ENCODE results near the gene CDH4.

DNA sequence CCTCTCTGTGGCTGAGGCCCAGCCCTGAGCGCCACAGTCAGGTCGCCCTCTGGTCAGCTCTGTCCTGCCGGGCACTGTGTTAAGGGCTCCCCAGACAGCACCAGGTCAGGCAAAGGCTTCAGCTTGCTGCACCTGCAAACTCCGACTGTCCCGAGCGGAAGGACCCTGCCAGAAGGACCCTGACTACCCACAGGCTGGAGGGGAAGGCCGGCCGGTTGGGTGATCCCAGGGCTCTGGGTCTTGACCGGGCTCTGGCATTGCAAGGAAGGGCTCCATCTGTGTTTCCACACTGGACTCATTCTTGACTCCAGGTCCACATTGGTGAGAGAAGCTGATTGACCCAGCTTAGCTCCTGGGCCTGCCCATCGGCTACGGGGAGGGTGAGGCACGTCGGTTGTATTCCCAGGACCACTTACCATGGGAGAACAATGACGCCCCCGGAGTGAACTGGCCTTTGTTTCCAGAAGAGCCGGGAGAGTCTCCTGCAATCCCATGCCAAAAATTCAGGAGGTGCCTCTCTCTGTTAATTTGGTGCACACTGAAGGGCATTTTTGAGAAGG is 583.8 kb downstream of the CDH4 start:
- TF ChIP-seq EZH2 (IDR thresholded peaks at IDR 0.05; ENCODE audit: low read length) = no peak
- TF ChIP-seq, protein P1, sequence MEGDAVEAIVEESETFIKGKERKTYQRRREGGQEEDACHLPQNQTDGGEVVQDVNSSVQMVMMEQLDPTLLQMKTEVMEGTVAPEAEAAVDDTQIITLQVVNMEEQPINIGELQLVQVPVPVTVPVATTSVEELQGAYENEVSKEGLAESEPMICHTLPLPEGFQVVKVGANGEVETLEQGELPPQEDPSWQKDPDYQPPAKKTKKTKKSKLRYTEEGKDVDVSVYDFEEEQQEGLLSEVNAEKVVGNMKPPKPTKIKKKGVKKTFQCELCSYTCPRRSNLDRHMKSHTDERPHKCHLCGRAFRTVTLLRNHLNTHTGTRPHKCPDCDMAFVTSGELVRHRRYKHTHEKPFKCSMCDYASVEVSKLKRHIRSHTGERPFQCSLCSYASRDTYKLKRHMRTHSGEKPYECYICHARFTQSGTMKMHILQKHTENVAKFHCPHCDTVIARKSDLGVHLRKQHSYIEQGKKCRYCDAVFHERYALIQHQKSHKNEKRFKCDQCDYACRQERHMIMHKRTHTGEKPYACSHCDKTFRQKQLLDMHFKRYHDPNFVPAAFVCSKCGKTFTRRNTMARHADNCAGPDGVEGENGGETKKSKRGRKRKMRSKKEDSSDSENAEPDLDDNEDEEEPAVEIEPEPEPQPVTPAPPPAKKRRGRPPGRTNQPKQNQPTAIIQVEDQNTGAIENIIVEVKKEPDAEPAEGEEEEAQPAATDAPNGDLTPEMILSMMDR (optimal IDR thresholded peaks at IDR 0.05 in 1 of 3, IDR thresholded peaks at IDR 0.05 in 1 of 3, conservative IDR thresholded peaks at IDR 0.05 in 1 of 3; ENCODE audit: extremely low read depth in 1 of 3, insufficient read depth in 2 of 3, low read length in 3 of 3) = no peak

Measured in keratinocyte (primary cell).